Parathyroid adenoma (tissue), 2 donors: Measurements from ENCODE around the gene CWC15.

Experiments
- H2AFZ ChIP-seq: fragments of 300-600 bp; sonication (generic); one replicate; pipeline ENCODE4 v1.7.0; 2017; ENCODE audit warnings: antibody characterized with exemption, mild to moderate bottlenecking
- H3K27ac ChIP-seq: fragments of 300-600 bp; sonication (generic); one replicate; pipeline ENCODE4 v1.7.0; 2017
- H3K27me3 ChIP-seq: fragments of 300-600 bp; sonication (generic); one replicate; pipeline ENCODE4 v1.7.0; 2017; ENCODE audit warnings: low read length; ENCODE audit not compliant: control insufficient read depth, insufficient read depth
- H3K36me3 ChIP-seq: fragments of 300-600 bp; sonication (generic); one replicate; pipeline ENCODE4 v1.7.0; 2017; ENCODE audit warnings: low read length; ENCODE audit not compliant: control insufficient read depth, insufficient read depth
- H3K4me1 ChIP-seq: fragments of 300-600 bp; sonication (generic); one replicate; pipeline ENCODE4 v1.7.0; 2017; ENCODE audit warnings: control low read depth
- H3K4me2 ChIP-seq: fragments of 300-600 bp; sonication (generic); one replicate; pipeline ENCODE4 v1.7.0; 2017; ENCODE audit warnings: low read length
- H3K4me3 ChIP-seq: fragments of 300-600 bp; sonication (generic); one replicate; pipeline ENCODE4 v1.7.0; 2017; ENCODE audit warnings: low read depth, low read length
- H3K79me2 ChIP-seq: fragments of 300-600 bp; sonication (generic); one replicate; pipeline ENCODE4 v1.7.0; 2017; ENCODE audit warnings: control low read depth
- H3K9ac ChIP-seq: fragments of 300-600 bp; sonication (generic); one replicate; pipeline ENCODE4 v1.7.0; 2017; ENCODE audit warnings: mild to moderate bottlenecking
- H3K9me3 ChIP-seq: fragments of 300-600 bp; sonication (generic); one replicate; pipeline ENCODE4 v1.7.0; 2017; ENCODE audit warnings: low read length; ENCODE audit not compliant: control insufficient read depth
- CTCF ChIP-seq: fragments of 300-600 bp; sonication (generic); IDR thresholded peaks from one replicate; pipeline ENCODE4 v1.7.0; 2017; ENCODE audit warnings: antibody characterized with exemption, mild to moderate bottlenecking
- donor health status: primary hyperparathyroidism.

CWC15 gene

DNA sequence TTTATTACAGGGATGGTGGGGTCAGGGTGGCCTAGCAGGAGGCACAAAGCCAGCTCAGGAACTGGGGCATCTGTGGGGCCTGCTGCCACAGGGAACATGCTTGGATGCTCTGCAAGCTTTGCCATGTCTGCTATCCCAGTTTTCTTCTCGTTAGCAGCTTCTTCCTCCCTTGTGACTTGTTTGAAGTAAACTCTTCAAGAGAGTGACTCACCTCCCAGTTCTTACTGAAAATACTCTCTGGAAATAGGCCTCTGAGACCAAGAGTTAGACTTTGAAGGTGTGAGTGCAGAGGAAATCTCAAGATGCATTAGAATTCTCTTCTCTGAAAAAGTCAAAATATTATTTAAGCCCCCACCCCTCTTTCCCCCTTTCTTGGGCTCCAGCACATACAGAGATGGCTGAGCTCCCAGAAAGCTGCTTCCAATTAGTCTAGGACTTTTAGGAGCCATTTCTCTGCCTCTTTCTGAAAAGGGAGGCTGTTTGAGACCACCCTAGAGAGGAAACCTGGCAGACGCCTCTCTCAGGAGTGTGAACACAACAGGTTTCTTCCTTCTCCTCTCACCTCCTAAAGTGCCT, 15.1 kb downstream of the CWC15 start:
- TF ChIP-seq CTCF = no peak
- no peaks in the 10 kb centered on the region for H3K4me1 ChIP-seq
- no peak overlapping the region for H3K4me3 ChIP-seq
- H3K79me2 ChIP-seq = no peaks in the 10 kb centered on the region
- H3K4me2 ChIP-seq = no peak overlapping the region
- H3K9ac ChIP-seq = no peak overlapping the region
- no peaks in the 10 kb centered on the region for H3K9me3 ChIP-seq
- no peak overlapping the region for H3K27ac ChIP-seq
- no peak overlapping the region for H2AFZ ChIP-seq
- H3K27me3 ChIP-seq = no peaks in the 10 kb centered on the region
- no peaks in the 10 kb centered on the region for H3K36me3 ChIP-seq

GRCh38 chr11:94956963-94957362, 16.4 kb downstream of the CWC15 start:
- H3K9ac ChIP-seq = no peak overlapping the region
- H3K4me3 ChIP-seq = no peak overlapping the region
- no peaks in the 10 kb centered on the region for H3K27me3 ChIP-seq
- H3K9me3 ChIP-seq = no peaks in the 10 kb centered on the region
- no peaks in the 10 kb centered on the region for H3K36me3 ChIP-seq
- H3K4me2 ChIP-seq = no peak overlapping the region
- H3K27ac ChIP-seq = no peak overlapping the region
- TF ChIP-seq CTCF = no peak
- H3K79me2 ChIP-seq = no peaks in the 10 kb centered on the region
- H3K4me1 ChIP-seq = no peaks in the 10 kb centered on the region
- no peak overlapping the region for H2AFZ ChIP-seq

- no peak overlapping the region for H3K27ac ChIP-seq
- TF ChIP-seq CTCF = no peak
- no peaks in the 10 kb centered on the region for H3K9me3 ChIP-seq
- no peaks in the 10 kb centered on the region for H3K36me3 ChIP-seq
- no peak overlapping the region for H3K4me3 ChIP-seq
- no peak overlapping the region for H3K9ac ChIP-seq
- no peaks in the 10 kb centered on the region for H3K79me2 ChIP-seq
- H3K4me2 ChIP-seq = no peak overlapping the region
- no peaks in the 10 kb centered on the region for H3K27me3 ChIP-seq
- no peak overlapping the region for H2AFZ ChIP-seq
- no peaks in the 10 kb centered on the region for H3K4me1 ChIP-seq
Measured at GRCh38 chr11:94954753-94955152, 18.6 kb downstream of the CWC15 start.

DNA sequence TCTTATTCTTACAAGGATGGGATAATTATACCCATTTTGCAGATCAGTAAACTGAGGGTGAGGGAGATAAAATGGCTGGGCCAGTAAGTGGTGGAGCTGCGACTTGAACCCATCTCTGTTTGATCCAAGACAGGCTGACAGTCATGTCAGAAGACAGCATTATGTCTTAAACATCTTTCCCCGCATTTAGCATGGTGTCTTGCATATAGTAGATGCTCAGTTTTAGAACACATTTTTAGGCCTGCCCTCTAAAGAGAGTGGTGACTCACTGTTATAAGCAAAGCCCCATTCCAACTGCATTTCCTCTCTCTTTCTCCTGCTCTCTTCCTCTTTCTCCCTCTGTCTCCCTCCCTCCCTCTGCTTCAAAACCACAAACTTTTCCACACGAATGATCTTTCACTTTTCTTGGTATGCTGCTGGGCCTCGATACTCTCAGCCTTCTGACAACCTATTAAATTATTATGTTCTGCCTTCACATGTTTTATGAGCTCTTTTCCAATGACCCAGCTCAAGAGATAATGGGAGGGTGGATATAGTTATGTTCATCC, 25.2 kb downstream of the CWC15 start:
- TF ChIP-seq CTCF = no peak
- H3K79me2 ChIP-seq = no peaks in the 10 kb centered on the region
- no peaks in the 10 kb centered on the region for H3K4me1 ChIP-seq
- no peaks in the 10 kb centered on the region for H3K9me3 ChIP-seq
- H3K27ac ChIP-seq = no peak overlapping the region
- no peak overlapping the region for H2AFZ ChIP-seq
- H3K9ac ChIP-seq = no peak overlapping the region
- H3K27me3 ChIP-seq = no peaks in the 10 kb centered on the region
- H3K4me3 ChIP-seq = no peak overlapping the region
- H3K4me2 ChIP-seq = no peak overlapping the region
- H3K36me3 ChIP-seq = no peaks in the 10 kb centered on the region

DNA sequence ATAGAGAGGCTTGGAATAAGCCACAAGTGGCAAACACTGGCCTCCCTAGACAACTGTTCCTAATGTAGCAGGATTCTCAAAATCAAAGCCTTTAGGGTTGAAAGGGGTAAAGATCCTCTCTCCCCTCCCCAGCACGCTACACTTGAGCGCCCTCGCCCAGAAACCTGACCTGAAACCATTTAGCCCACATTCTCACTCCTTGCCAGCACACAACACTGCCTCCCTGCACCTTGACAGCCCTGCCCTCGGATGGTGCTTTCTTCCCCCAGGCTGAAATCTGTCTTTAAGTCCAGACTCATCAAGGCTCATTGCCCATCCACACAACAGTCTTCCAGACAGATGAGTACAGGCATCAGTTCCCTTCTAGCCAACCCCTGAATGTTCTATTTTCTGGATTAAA, 26.5 kb downstream of the CWC15 start:
- H3K4me2 ChIP-seq = no peak overlapping the region
- H3K4me3 ChIP-seq = no peak overlapping the region
- TF ChIP-seq CTCF = no peak
- H3K36me3 ChIP-seq = no peaks in the 10 kb centered on the region
- H2AFZ ChIP-seq = no peak overlapping the region
- no peaks in the 10 kb centered on the region for H3K4me1 ChIP-seq
- no peak overlapping the region for H3K9ac ChIP-seq
- no peaks in the 10 kb centered on the region for H3K79me2 ChIP-seq
- no peak overlapping the region for H3K27ac ChIP-seq
- no peaks in the 10 kb centered on the region for H3K9me3 ChIP-seq
- H3K27me3 ChIP-seq = no peaks in the 10 kb centered on the region
